Tibial artery (tissue), 4 donors: Measurements from ENCODE around the gene HOXC10.

Experiments
- DNase-seq, 2 donors: peaks; one replicate each; pipeline ENCODE4 v3.0.0-alpha.2; 2019
- H3K27ac ChIP-seq, 2 donors: fragments of 200-600 bp; sonication (generic) in 1 of 2; 1 replicate in 1 of 2; 2 replicates in 1 of 2; pipeline ENCODE4 v1.5.1; 2018 to 2019; ENCODE audit warnings: mild to moderate bottlenecking in 1 of 2
- H3K27me3 ChIP-seq, 2 donors: fragments of 200-600 bp; sonication (generic) in 1 of 2; one replicate each; pipeline versions ENCODE4 v1.5.1 to v1.6.0; 2016 to 2019
- H3K36me3 ChIP-seq, 3 donors: fragments of 200-600 bp; sonication (generic) in 2 of 3; one replicate each; pipeline ENCODE4 v1.5.1; 2016 to 2019; ENCODE audit warnings: mild to moderate bottlenecking in 2 of 3
- H3K4me1 ChIP-seq, 4 donors: fragments of 200-600 bp; sonication (generic) in 2 of 4; 1 replicate in 3 of 4; 2 replicates in 1 of 4; pipeline ENCODE4 v1.5.1; 2016 to 2019
- H3K4me3 ChIP-seq, 2 donors: fragments of 200-600 bp; sonication (generic) in 1 of 2; 1 replicate in 1 of 2; 2 replicates in 1 of 2; pipeline ENCODE4 v1.5.1; 2018 to 2019; ENCODE audit warnings: mild to moderate bottlenecking in 2 of 2
- H3K9me3 ChIP-seq, 3 donors: fragments of 200-600 bp; sonication (generic) in 1 of 3; one replicate each; pipeline ENCODE4 v1.5.1; 2016 to 2019
- CTCF ChIP-seq, 2 experiments: fragments of 200-600 bp in 1 of 2; fragments of 450-650 bp in 1 of 2; IDR thresholded peaks; one replicate each; pipeline ENCODE4 v1.5.1; 2017 to 2019; ENCODE audit warnings: antibody characterized with exemption in 2 of 2, mild to moderate bottlenecking in 1 of 2, moderate library complexity in 1 of 2
- intact Hi-C: fragments of 100-400 bp; cut with DNase I; formaldehyde crosslinking; loops from one replicate; pipeline ENCODE4 v1.15.0; 2023; ENCODE audit warnings: low total_unique reads

The HOXC10 gene

DNA sequence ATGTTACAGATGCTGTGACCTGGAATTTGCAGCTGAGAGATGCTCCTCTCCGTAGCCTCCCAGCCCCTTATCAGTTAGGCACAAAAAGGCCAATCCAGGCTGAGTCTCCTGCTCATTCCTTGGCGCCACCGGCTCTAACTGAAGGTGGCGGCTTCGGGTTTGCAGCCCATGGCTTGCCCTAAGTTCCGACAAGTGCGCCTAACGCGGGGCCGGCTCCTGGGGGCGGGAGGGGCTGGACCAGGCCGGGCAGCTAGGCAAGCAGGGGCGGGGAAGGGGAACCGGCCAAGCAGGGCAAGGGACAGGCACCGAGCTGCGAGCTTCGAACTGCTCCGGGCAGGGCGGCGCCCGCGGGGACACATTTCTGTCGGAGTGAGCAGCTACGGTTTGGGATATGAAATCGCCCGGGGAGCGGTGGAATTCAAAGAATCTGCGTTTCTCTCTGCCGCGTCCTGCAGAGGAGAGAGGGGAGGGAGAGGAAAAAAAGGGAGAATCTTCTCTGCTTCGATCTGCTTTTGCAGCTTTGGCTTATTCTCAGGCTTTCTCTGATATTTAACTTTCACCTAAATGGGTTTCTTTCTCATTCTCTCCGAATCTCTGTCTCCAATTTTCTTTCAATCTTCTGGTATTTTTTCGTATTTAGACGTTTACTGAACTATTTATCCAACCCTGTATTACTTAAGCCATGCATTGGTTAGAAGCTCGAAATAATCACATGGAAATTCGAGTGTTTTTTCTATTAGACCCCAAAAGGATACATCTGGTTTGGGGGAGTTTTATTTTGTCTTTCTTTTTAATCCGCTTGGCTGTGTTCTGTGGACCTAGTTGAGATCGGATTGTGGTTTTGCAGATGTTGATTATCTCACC, 31.8 kb upstream of the HOXC10 start:
- H3K27me3 ChIP-seq, result peaks cover 5 to 72% of the 10 kb centered on the region in 2 donors
- peak in 1 of 2 donors; percentile 62 for DNase-seq
- H3K4me3 ChIP-seq, result peak overlapping the region; percentile 11 to 19
- H3K4me1 ChIP-seq, result peaks cover 0 to 19% (median 10%) of the 10 kb centered on the region in 4 donors
- intact Hi-C loops, result no loop called here
- no peaks in the 10 kb centered on the region for H3K9me3 ChIP-seq
- H3K36me3 ChIP-seq, result no peaks in the 10 kb centered on the region
- TF ChIP-seq CTCF (IDR thresholded peaks at IDR 0.05), result no peak
- peak overlapping the region in 1 of 2 donors; percentile 28 for H3K27ac ChIP-seq

DNA sequence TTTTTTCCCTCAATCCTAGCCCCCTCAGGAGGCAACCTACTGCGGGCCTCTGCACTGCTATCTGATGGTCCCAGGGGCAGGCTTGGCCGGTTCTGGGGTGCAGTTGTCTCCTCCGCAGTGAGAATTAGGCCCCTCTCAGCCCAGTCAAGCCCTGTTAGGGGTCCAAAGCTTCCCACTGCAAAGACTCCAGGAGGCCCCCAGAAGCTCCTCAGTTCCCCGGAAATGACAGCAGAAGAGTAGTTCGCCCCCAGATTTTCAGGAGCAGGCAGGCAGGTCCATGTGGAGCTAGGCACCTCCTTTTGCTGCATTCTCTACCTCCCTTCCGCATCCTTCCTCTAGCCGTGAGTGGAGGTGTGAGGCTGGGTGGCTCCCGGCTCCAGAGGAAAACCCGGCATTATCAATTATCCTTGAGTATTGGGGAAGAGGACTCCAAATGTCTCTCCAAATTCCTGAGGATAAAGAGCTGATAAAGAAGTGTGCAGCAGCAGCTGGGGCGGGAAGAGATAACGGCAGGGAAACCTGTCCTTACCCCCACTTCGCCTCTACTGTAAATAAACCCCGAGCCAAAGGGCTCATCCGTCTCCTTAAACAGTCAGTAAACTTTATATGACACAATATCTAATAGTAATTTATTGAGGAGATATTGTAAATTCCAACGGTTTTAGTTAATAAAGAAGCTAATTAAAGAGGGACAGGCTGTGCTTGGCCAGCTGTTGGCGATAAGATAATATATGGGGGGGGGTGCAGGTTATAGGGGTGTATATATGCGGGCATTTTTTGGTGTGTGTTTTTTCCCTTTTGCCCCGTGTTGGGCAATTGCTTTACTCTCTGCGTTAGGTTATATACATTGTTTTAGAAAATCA, 30.9 kb upstream of the HOXC10 start:
- DNase-seq, result no peak
- peak overlapping the region in 1 of 2 donors; percentile 58 for H3K4me3 ChIP-seq
- H3K9me3 ChIP-seq, result no peaks in the 10 kb centered on the region
- intact Hi-C loops, result no loop called here
- H3K27ac ChIP-seq, result no peak overlapping the region
- H3K36me3 ChIP-seq, result no peaks in the 10 kb centered on the region
- H3K27me3 ChIP-seq, result peaks cover 5 to 72% of the 10 kb centered on the region in 2 donors
- TF ChIP-seq CTCF (IDR thresholded peaks at IDR 0.05), result no peak
- H3K4me1 ChIP-seq, result peaks cover 0 to 19% (median 10%) of the 10 kb centered on the region in 4 donors

GRCh38 chr12:53954694-53955035, 30.3 kb upstream of the HOXC10 start, which contains the start of gene HOXC12:
TSS of gene HOXC12 (plus strand) at chr12:53954903. CDS start at chr12:53954930, 27 bp downstream.
- Histone ChIP-seq H3K36me3 (no peaks in the 10 kb centered on the region), H3K4me3 (peak within 1 kb of the TSS; percentile 40 to 58), H3K27ac (peak within 1 kb of the TSS in 1 of 2 donors; percentile 33), H3K9me3 (no peaks in the 10 kb centered on the region), H3K4me1 (peaks cover 0 to 19% (median 10%) of the 10 kb centered on the region in 4 donors), H3K27me3 (peaks cover 5 to 70% of the 10 kb centered on the region in 2 donors)
- no peak for DNase-seq
- no peak for TF ChIP-seq CTCF (IDR thresholded peaks at IDR 0.05)
- intact Hi-C loops, result no loop called here

DNA sequence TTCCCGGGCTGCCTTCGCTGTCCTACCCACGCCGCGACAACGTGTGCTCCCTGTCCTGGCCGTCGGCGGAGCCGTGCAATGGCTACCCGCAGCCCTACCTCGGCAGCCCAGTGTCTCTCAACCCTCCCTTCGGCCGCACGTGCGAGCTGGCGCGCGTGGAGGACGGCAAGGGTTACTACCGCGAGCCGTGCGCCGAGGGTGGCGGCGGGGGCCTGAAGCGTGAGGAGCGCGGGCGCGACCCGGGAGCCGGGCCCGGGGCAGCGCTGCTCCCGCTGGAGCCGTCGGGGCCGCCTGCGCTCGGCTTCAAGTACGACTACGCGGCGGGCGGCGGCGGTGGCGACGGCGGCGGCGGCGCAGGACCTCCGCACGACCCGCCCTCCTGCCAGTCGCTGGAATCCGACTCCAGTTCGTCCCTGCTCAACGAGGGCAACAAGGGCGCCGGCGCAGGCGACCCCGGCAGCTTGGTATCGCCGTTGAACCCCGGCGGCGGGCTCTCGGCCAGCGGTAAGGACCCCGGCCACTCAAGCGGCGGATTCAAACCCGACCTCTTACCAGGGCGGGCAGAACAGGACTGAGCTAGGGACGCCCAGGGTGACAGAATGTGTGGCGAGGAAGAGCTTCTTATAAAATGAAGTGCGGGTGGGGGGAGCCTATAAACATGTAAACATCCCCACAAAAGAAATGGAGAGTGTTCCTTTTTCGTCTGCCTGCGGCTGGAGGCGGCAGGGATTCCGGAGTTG, 29.7 kb upstream of the HOXC10 start:
- Histone ChIP-seq H3K4me3 (peak overlapping the region; percentile 40 to 58), H3K36me3 (no peaks in the 10 kb centered on the region), H3K27me3 (peaks cover 5 to 65% of the 10 kb centered on the region in 2 donors), H3K9me3 (no peaks in the 10 kb centered on the region), H3K27ac (peak overlapping the region in 1 of 2 donors; percentile 33), H3K4me1 (peaks cover 0 to 19% (median 10%) of the 10 kb centered on the region in 4 donors)
- peak in 1 of 2 donors; percentile 60 for DNase-seq
- intact Hi-C loops, result no loop called here
- no peak for TF ChIP-seq CTCF (IDR thresholded peaks at IDR 0.05)

- no peak for TF ChIP-seq CTCF (IDR thresholded peaks at IDR 0.05)
- H3K9me3 ChIP-seq, result no peaks in the 10 kb centered on the region
- H3K27me3 ChIP-seq, result peaks cover 5 to 59% of the 10 kb centered on the region in 2 donors
- no peak for DNase-seq
- H3K36me3 ChIP-seq, result no peaks in the 10 kb centered on the region
- no peak overlapping the region for H3K27ac ChIP-seq
- peaks cover 0 to 21% (median 10%) of the 10 kb centered on the region in 4 donors for H3K4me1 ChIP-seq
- intact Hi-C loops, result no loop called here
- H3K4me3 ChIP-seq, result peak overlapping the region; percentile 40 to 58
Observed at GRCh38 chr12:53955776-53956250, 29.1 kb upstream of the HOXC10 start.
